ENCODE results near the gene LIMCH1. TPM values are rescaled to one million over a fixed set of nuclear protein-coding genes. Genes with fewer than 3 reads are reported as not detected.

Gene LIMCH1
- polyA plus RNA-seq, 1 of the 3 experiments (the other 2 are of a cell fraction) = 1.2 TPM

- H2AFZ ChIP-seq (ENCODE audit: low read depth) = no peak overlapping the region
- no peaks in the 10 kb centered on the region for H4K20me1 ChIP-seq (ENCODE audit: insufficient read depth)
- 75% methylated on average over 3 of the region's 3 CpGs for WGBS (ENCODE audit: low lambda C conversion rate)
- H3K9me3 ChIP-seq = no peaks in the 10 kb centered on the region
- no peaks in the 10 kb centered on the region for H3K27me3 ChIP-seq (ENCODE audit: insufficient read depth)
- CTCF ChIA-PET = interaction anchor here (1.0 to 1.2 kb wide), 2 partner anchors 64 to 82 kb away, joined by 3 to 4 read pairs; no protein-coding TSS in a partner anchor
- no peaks in the 10 kb centered on the region for H3K79me2 ChIP-seq (ENCODE audit: insufficient read depth)
- POLR2A ChIA-PET = no interaction called here
- H3K4me2 ChIP-seq = no peak overlapping the region
- H3F3A ChIP-seq (replicated peaks; ENCODE audit: insufficient read depth) = no peaks in the 10 kb centered on the region
- no peak for DNase-seq
- no peak overlapping the region for H3K4me3 ChIP-seq (ENCODE audit: low read depth in 2 of 2, low read length in 1 of 2)
- TF ChIP-seq, protein P1, sequence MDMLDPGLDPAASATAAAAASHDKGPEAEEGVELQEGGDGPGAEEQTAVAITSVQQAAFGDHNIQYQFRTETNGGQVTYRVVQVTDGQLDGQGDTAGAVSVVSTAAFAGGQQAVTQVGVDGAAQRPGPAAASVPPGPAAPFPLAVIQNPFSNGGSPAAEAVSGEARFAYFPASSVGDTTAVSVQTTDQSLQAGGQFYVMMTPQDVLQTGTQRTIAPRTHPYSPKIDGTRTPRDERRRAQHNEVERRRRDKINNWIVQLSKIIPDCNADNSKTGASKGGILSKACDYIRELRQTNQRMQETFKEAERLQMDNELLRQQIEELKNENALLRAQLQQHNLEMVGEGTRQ (IDR thresholded peaks at IDR 0.05; ENCODE audit: borderline replicate concordance, low read depth, low read length) = no peak
- TF ChIP-seq CTCF (IDR thresholded peaks at IDR 0.05) (no peak), TCF12 (IDR thresholded peaks at IDR 0.05) (no peak), FOXM1 (IDR thresholded peaks at IDR 0.05; ENCODE audit: low read depth) (no peak), FOXJ3 (CRISPR knock-in tag; IDR thresholded peaks at IDR 0.05) (no peak), MEF2A (IDR thresholded peaks at IDR 0.05; ENCODE audit: borderline replicate concordance, low read depth) (no peak), MXI1 (IDR thresholded peaks at IDR 0.05; ENCODE audit: low read depth, low read length) (no peak), IRF3 (IDR thresholded peaks at IDR 0.05; ENCODE audit: low read depth, low read length) (no peak), TEAD4 (IDR thresholded peaks at IDR 0.05; ENCODE audit: borderline replicate concordance, insufficient read depth) (no peak), RXRA (IDR thresholded peaks at IDR 0.05; ENCODE audit: borderline replicate concordance, low read depth) (no peak), ELF1 (IDR thresholded peaks at IDR 0.05) (no peak), NRF1 (IDR thresholded peaks at IDR 0.05; ENCODE audit: low read depth, low read length) (no peak), FOSL2 (IDR thresholded peaks at IDR 0.05; ENCODE audit: borderline replicate concordance, low read depth) (no peak), EP300 (IDR thresholded peaks at IDR 0.05; ENCODE audit: borderline replicate concordance in 1 of 2, low read depth in 1 of 2, low read length in 1 of 2) (no peak), RAD21 (IDR thresholded peaks at IDR 0.05; ENCODE audit: low read length) (no peak), RCOR1 (IDR thresholded peaks at IDR 0.05; ENCODE audit: low read length) (no peak), SIN3A (IDR thresholded peaks at IDR 0.05; ENCODE audit: borderline replicate concordance, low read depth, low read length) (no peak)
- TF ChIP-seq, protein P2, sequence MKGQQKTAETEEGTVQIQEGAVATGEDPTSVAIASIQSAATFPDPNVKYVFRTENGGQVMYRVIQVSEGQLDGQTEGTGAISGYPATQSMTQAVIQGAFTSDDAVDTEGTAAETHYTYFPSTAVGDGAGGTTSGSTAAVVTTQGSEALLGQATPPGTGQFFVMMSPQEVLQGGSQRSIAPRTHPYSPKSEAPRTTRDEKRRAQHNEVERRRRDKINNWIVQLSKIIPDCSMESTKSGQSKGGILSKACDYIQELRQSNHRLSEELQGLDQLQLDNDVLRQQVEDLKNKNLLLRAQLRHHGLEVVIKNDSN (IDR thresholded peaks at IDR 0.05; ENCODE audit: borderline replicate concordance, low read depth) = no peak
- H3K27ac ChIP-seq (ENCODE audit: low read depth in 2 of 2, low read length in 1 of 2) = no peak overlapping the region
- no peaks in the 10 kb centered on the region for H3K4me1 ChIP-seq (ENCODE audit: control insufficient read depth in 1 of 2, insufficient read depth in 2 of 2, low read depth in 1 of 2, low read length in 1 of 2)
- H3K9me2 ChIP-seq = no peaks in the 10 kb centered on the region
- H3K36me3 ChIP-seq (replicated peaks in 1 of 2; ENCODE audit: control insufficient read depth in 1 of 2, insufficient read depth in 2 of 2, low read length in 1 of 2) = no peaks in the 10 kb centered on the region
- no peak overlapping the region for H3K9ac ChIP-seq
These were observed 41.1 kb downstream of the LIMCH1 start for GRCh38 chr4:41579043-41579442.
